Measurements from ENCODE around the gene HMCN1.

The HMCN1 gene

DNA sequence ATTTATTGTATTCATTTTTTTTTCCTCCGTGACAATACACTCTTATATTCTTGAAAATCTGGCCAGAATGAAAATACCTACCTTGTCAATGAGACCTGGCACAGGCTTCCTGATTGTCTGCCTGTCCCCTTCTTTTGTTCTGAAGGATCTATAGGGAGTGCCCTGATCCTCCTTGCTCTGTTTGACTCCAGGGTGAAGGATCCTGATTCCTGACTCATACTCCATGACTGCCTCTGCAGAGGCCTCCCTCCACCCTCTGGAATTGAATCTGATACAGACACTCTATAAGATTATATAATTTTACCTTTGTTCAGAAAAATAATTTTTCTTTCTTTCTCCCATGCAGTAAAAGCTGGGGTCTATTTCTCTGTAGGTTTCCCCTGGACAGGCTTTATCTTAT lies 116.2 kb downstream of the HMCN1 start:
- TF ChIP-seq, protein P1, sequence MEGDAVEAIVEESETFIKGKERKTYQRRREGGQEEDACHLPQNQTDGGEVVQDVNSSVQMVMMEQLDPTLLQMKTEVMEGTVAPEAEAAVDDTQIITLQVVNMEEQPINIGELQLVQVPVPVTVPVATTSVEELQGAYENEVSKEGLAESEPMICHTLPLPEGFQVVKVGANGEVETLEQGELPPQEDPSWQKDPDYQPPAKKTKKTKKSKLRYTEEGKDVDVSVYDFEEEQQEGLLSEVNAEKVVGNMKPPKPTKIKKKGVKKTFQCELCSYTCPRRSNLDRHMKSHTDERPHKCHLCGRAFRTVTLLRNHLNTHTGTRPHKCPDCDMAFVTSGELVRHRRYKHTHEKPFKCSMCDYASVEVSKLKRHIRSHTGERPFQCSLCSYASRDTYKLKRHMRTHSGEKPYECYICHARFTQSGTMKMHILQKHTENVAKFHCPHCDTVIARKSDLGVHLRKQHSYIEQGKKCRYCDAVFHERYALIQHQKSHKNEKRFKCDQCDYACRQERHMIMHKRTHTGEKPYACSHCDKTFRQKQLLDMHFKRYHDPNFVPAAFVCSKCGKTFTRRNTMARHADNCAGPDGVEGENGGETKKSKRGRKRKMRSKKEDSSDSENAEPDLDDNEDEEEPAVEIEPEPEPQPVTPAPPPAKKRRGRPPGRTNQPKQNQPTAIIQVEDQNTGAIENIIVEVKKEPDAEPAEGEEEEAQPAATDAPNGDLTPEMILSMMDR (IDR thresholded peaks at IDR 0.05) = no peak
- no peak for TF ChIP-seq ZFX (IDR thresholded peaks at IDR 0.05; ENCODE audit: borderline replicate concordance)
- H3K27ac ChIP-seq = no peak overlapping the region

GRCh38 chr1:185853739-185854138 lies 119.5 kb downstream of the HMCN1 start:
- H3K27ac ChIP-seq = no peak overlapping the region
- no peak for TF ChIP-seq ZFX (IDR thresholded peaks at IDR 0.05; ENCODE audit: borderline replicate concordance)
- TF ChIP-seq, protein P1 (IDR thresholded peaks at IDR 0.05) = no peak

DNA sequence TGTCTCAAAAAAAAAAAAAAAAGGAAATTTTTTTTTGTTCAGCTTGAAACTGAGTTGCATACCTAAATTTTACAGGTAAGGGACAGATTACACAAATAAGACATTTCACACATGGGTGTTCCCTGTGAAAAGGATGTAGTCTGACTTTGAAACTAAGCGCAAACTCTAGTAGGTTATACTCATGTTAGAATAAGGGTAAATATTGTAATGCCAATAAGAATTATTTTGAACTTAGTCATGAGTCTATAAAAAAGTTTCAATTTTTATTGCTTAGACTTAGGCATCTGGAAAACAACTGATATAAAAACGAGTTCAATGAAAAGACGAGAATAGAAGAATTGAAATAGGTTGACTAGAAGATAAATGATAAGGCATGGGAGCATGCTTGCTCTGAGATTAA lies 122.3 kb downstream of the HMCN1 start:
- H3K27ac ChIP-seq = no peak overlapping the region
- TF ChIP-seq, protein P1 (IDR thresholded peaks at IDR 0.05) = no peak

DNA sequence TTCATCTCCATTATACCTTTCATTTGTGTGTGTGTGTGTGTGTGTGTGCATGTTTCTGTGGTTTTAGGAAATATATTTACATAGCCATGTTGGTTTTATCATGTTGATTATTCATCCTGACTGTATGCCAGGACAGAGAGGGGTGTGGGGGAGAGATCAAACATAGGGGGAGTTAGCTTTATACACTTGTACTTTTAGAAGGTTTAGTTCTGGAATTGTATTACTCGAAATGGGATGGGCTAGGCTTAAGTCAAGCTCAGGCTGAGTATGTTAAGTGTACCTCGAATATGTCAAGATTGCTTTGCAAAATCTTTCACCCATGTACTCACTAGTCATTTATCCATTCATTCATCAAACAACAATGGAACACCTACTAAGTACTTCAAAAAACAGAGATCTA lies 123.3 kb downstream of the HMCN1 start:
- no peak overlapping the region for H3K27ac ChIP-seq

DNA sequence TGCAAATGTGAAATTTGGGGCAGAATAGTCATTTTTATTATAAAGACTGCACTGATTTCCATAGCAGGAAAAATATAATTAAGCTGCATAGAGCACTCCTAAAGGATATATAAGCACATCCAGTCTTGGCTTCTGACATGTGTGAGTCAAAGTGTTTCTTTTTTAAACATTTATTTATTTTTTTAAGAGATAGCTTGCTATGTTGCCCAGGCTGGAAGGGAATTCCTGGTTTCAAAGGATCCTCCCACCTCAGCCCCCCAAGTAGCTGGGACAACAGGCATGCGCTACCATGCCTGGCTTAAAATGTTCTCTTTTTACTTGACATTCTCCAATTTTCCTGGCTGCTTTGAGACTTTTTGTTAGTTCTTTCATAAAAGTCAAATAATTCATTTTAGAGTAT lies 126.1 kb downstream of the HMCN1 start:
- TF ChIP-seq, protein P1 (IDR thresholded peaks at IDR 0.05) = no peak
- no peak for TF ChIP-seq ZFX (IDR thresholded peaks at IDR 0.05; ENCODE audit: borderline replicate concordance)

More for the DNA sequence above, 123.3 kb downstream of the HMCN1 start:
- TF ChIP-seq ZFX (IDR thresholded peaks at IDR 0.05; ENCODE audit: borderline replicate concordance) = no peak
- TF ChIP-seq, protein P1 (IDR thresholded peaks at IDR 0.05) = no peak

DNA sequence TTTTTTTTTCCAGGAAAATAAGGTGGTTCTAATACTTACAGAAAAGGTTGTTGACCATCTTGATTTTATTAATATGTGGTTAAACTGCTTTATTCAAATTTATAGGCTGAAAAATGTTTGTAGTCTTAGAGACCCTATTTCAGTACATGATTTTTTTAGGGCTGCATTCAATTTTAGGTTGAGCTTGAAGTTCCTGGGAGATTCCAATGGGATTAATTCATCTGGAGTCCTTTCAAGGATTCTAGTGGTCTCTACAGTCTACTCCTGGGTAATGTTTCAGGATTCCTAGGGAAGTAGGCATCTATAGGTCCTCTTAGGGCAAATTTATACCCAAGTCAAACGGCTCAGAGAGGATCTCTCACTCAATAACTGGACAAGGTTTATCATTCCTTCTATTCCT lies 126.7 kb downstream of the HMCN1 start:
- TF ChIP-seq ZFX (IDR thresholded peaks at IDR 0.05; ENCODE audit: borderline replicate concordance) = no peak
- TF ChIP-seq, protein P1 (IDR thresholded peaks at IDR 0.05) = no peak
- no peak overlapping the region for H3K27ac ChIP-seq

More for the DNA sequence above, 126.1 kb downstream of the HMCN1 start:
- no peak overlapping the region for H3K27ac ChIP-seq

GRCh38 chr1:185861630-185862029 lies 127.4 kb downstream of the HMCN1 start:
- no peak overlapping the region for H3K27ac ChIP-seq
- TF ChIP-seq ZFX (IDR thresholded peaks at IDR 0.05; ENCODE audit: borderline replicate concordance) = no peak
- TF ChIP-seq, protein P1 (IDR thresholded peaks at IDR 0.05) = no peak

Measured in 22Rv1 (cell line).